Effector CD4-positive, alpha-beta T cell (primary cell): Measurements from ENCODE around the gene AP3D1.

Source experiments
- DNase-seq: peaks from one replicate; pipeline ENCODE4 v3.0.0-alpha.2; 2020

Gene AP3D1

GRCh38 chr19:2081873-2082810 lies 69.2 kb downstream of the AP3D1 start:
- peak; percentile 32 for DNase-seq

- DNase-seq: no peak
These were observed 70.9 kb downstream of the AP3D1 start for GRCh38 chr19:2080336-2080988.

- no peak for DNase-seq
These were observed 71.5 kb downstream of the AP3D1 start for GRCh38 chr19:2079865-2080301.

- DNase-seq: no peak
These were observed 72.1 kb downstream of the AP3D1 start for GRCh38 chr19:2079076-2079864.

GRCh38 chr19:2077833-2078619 lies 73.3 kb downstream of the AP3D1 start:
- DNase-seq: no peak

GRCh38 chr19:2077398-2077797 lies 74.0 kb downstream of the AP3D1 start:
- DNase-seq: no peak

- no peak for DNase-seq
These were observed 74.8 kb downstream of the AP3D1 start for GRCh38 chr19:2076526-2076944.

GRCh38 chr19:2072757-2073551 lies 78.4 kb downstream of the AP3D1 start:
- DNase-seq: no peak

GRCh38 chr19:2070986-2071673 lies 80.2 kb downstream of the AP3D1 start:
- DNase-seq: no peak

GRCh38 chr19:2070436-2070827 lies 80.9 kb downstream of the AP3D1 start:
- DNase-seq: no peak

GRCh38 chr19:2064788-2065524 lies 86.4 kb downstream of the AP3D1 start:
- DNase-seq: no peak

- no peak for DNase-seq
These were observed 87.0 kb downstream of the AP3D1 start for GRCh38 chr19:2064395-2064787.

GRCh38 chr19:2063824-2064223 lies 87.5 kb downstream of the AP3D1 start:
- no peak for DNase-seq

GRCh38 chr19:2062770-2063169 lies 88.6 kb downstream of the AP3D1 start:
- no peak for DNase-seq

- DNase-seq: no peak
These were observed 89.0 kb downstream of the AP3D1 start for GRCh38 chr19:2062389-2062729.

GRCh38 chr19:2061495-2062388 lies 89.6 kb downstream of the AP3D1 start:
- DNase-seq: peak; percentile 99

GRCh38 chr19:2060884-2061494 lies 90.4 kb downstream of the AP3D1 start:
- no peak for DNase-seq

GRCh38 chr19:2059422-2060201 lies 91.8 kb downstream of the AP3D1 start:
- DNase-seq: no peak
